ENCODE data around the gene TTLL13. TPM values are rescaled to one million over a fixed set of nuclear protein-coding genes. Genes with fewer than 3 reads are reported as not detected.

TTLL13 gene
- total and polyA plus RNA-seq, 9 of the 15 experiments (the other 6 are each of a cell fraction or from before 2014, with no cell fraction given), result 0.05 to 0.24 (median 0.11) TPM; not detected in 1

GRCh38 chr15:90241343-90242192, 7.8 kb upstream of the TTLL13 start (continued):
- TF ChIP-seq PRDM10 (IDR thresholded peaks at IDR 0.05; ENCODE audit: partially characterized antibody) (peak; percentile 80), SMARCB1 (IDR thresholded peaks at IDR 0.05; ENCODE audit: insufficient read length, low read depth) (no peak), MXD1 (CRISPR knock-in tag; IDR thresholded peaks at IDR 0.05; ENCODE audit: borderline replicate concordance, poor library complexity, severe bottlenecking) (no peak), KAT8 (IDR thresholded peaks at IDR 0.05; ENCODE audit: low read depth) (no peak), BCL6 (CRISPR knock-in tag; IDR thresholded peaks at IDR 0.05) (no peak), TEAD1 (CRISPR knock-in tag; IDR thresholded peaks at IDR 0.05) (peak in 1 of 2 experiments; percentile 36; a peak in 1 of 4 replicates), NCOR1 (IDR thresholded peaks at IDR 0.05) (no peak), ZNF75A (CRISPR knock-in tag; IDR thresholded peaks at IDR 0.05) (no peak), FOSL1 (tag; conservative IDR thresholded peaks at IDR 0.05) (0 out of 2 replicates have a peak, but pooled peaks have one; percentile 53), SNIP1 (IDR thresholded peaks at IDR 0.05; ENCODE audit: low read depth) (no peak), HMBOX1 (IDR thresholded peaks at IDR 0.05) (peak; percentile 59), PHF21A (IDR thresholded peaks at IDR 0.05; ENCODE audit: borderline replicate concordance, low read depth) (no peak), RBFOX2 (IDR thresholded peaks at IDR 0.05; ENCODE audit: low read depth, low read length) (peak; percentile 49), MAFG (tag; conservative IDR thresholded peaks at IDR 0.05) (no peak), ZNF778 (CRISPR knock-in tag; IDR thresholded peaks at IDR 0.05) (no peak), ZNF76 (CRISPR knock-in tag; IDR thresholded peaks at IDR 0.05; ENCODE audit: borderline replicate concordance) (no peak), ZFPM2 (CRISPR knock-in tag; IDR thresholded peaks at IDR 0.05) (no peak), SREBF2 (CRISPR knock-in tag; IDR thresholded peaks at IDR 0.05) (no peak), ELF1 (tag; IDR thresholded peaks at IDR 0.05) (no peak; the same call in 1 of the 2 replicates), RNF2 (IDR thresholded peaks at IDR 0.05) (no peak), TFAP4 (CRISPR knock-in tag; IDR thresholded peaks at IDR 0.05; ENCODE audit: borderline replicate concordance) (peak; percentile 36; the same call in 1 of the 2 replicates), HMG20B (CRISPR knock-in tag; IDR thresholded peaks at IDR 0.05) (no peak), MBD2 (IDR thresholded peaks at IDR 0.05; ENCODE audit: borderline replicate concordance, low read depth) (peak; percentile 35; the same call in 1 of the 2 replicates)

Data from K562 (cell line).